Measurements from ENCODE around the gene RPP40.
A peak's percentile ranks its signal among the peaks of the same experiment; 100 is the strongest.

RPP40 gene

DNA sequence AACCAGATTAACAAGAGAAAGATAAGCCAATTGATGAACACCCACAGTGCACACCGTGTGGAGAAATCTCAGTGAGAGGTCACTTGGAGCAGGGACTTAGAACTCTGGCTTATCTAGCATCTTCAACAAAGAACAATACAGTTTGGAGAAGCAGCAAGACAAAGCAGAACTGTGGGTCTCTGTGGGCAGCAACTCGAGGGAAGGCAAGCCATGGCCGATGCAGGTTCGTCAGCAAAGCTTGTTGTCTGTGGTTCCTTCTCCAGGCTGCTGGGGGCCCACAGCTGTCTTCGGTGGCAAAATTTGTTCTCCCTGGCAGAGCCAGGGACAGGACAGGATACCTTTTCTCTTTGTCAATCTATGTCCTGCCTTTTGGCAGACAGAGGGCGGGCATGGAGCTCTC is 22.1 kb downstream of the RPP40 start:
- TF ChIP-seq, protein P1, sequence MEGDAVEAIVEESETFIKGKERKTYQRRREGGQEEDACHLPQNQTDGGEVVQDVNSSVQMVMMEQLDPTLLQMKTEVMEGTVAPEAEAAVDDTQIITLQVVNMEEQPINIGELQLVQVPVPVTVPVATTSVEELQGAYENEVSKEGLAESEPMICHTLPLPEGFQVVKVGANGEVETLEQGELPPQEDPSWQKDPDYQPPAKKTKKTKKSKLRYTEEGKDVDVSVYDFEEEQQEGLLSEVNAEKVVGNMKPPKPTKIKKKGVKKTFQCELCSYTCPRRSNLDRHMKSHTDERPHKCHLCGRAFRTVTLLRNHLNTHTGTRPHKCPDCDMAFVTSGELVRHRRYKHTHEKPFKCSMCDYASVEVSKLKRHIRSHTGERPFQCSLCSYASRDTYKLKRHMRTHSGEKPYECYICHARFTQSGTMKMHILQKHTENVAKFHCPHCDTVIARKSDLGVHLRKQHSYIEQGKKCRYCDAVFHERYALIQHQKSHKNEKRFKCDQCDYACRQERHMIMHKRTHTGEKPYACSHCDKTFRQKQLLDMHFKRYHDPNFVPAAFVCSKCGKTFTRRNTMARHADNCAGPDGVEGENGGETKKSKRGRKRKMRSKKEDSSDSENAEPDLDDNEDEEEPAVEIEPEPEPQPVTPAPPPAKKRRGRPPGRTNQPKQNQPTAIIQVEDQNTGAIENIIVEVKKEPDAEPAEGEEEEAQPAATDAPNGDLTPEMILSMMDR (IDR thresholded peaks at IDR 0.05; ENCODE audit: low read depth, low read length), result no peak
- no peak for DNase-seq (ENCODE audit: low read depth, low spot score)
- in situ Hi-C loops (cut with HindIII; ENCODE audit: low sequenced_read_pairs), result no loop called here
- no peak overlapping the region for H3K4me3 ChIP-seq (ENCODE audit: low read depth, low read length)

DNA sequence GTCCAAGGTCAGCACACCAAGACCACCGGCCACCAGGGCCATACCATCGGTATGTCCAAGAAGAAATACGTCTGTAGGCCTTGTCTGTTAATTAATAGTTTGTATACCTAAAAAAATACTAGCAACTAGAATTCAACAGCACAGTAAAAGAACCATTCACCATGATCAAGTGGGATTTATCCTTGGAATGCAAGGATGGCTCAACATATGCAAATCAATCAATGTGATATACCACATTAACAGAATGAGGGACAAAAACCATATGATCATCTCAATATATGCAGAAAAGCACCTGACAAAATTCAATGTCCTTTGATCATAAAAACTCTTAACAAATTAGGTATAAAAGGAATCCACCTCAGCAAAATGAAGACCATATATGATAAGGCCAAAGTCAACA is 24.4 kb downstream of the RPP40 start:
- TF ChIP-seq, protein P1 (IDR thresholded peaks at IDR 0.05; ENCODE audit: low read depth, low read length), result no peak
- H3K4me3 ChIP-seq (ENCODE audit: low read depth, low read length), result no peak overlapping the region
- in situ Hi-C loops (cut with HindIII; ENCODE audit: low sequenced_read_pairs), result no loop called here
- DNase-seq (ENCODE audit: low read depth, low spot score), result no peak

DNA sequence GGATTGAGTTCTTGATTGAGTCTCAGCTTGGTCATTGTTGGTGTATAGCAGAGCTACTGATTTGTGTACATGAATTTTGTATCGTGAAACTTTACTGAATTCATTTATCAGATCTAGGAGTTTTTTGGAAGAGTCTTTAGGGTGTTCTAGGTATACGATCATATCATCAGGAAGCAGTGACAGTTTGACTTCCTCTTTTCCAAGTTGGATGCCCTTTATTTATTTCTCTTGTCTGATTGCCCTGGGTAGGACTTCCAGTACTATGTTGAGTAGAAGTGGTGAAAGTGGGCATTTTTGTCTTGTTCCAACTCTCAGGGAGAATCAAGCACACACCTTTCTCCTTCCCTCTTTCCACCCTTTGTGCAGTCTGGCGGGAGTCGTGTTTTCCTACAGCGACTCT is 26.4 kb downstream of the RPP40 start:
- DNase-seq (ENCODE audit: low read depth, low spot score), result no peak
- TF ChIP-seq, protein P1 (IDR thresholded peaks at IDR 0.05; ENCODE audit: low read depth, low read length), result no peak
- in situ Hi-C loops (cut with HindIII; ENCODE audit: low sequenced_read_pairs), result no loop called here

DNA sequence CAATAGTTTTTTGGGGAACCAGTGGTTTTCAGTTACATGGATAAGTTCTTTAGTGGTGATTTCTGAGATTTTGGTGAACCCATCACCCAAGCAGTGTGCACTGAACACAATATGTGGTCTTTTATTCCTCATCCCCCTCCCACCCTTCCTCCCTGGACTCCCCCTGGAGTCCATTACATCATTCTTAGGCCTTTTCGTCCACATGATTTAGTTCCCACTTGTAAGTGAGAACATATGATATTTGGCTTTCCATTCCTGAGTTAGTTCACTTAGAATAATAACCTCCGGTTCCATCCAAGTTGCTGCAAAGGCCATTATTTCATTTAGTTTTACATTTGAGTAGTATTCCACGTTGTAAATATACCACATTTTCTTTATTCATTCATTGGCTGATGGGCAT is 28.3 kb downstream of the RPP40 start:
- in situ Hi-C loops (cut with HindIII; ENCODE audit: low sequenced_read_pairs), result no loop called here
- TF ChIP-seq, protein P1 (IDR thresholded peaks at IDR 0.05; ENCODE audit: low read depth, low read length), result no peak
- no peak for DNase-seq (ENCODE audit: low read depth, low spot score)
- no peak overlapping the region for H3K4me3 ChIP-seq (ENCODE audit: low read depth, low read length)

More for the DNA sequence above, 26.4 kb downstream of the RPP40 start:
- no peak overlapping the region for H3K4me3 ChIP-seq (ENCODE audit: low read depth, low read length)

DNA sequence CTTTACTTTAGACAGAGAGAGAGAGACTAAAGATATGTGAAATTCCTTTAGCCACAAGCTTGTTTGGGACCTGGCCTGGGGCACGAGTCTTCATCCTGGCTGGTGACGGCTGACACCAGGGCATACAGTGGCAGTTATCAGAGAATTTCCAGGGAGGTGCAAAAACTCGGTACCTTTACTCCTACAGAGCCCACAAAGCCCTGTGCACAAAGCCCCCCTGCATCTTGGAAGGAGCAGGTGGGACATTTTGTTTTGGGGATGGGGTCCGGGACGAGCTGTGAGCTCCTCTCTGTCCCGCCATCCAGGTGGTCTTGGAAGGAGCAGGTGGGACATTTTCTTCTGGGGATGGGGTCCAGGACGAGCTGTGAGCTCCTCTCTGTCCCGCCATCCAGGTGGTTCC is 28.9 kb downstream of the RPP40 start:
- DNase-seq (ENCODE audit: low read depth, low spot score), result no peak
- no peak overlapping the region for H3K4me3 ChIP-seq (ENCODE audit: low read depth, low read length)
- TF ChIP-seq, protein P1 (IDR thresholded peaks at IDR 0.05; ENCODE audit: low read depth, low read length), result no peak
- in situ Hi-C loops (cut with HindIII; ENCODE audit: low sequenced_read_pairs), result no loop called here

DNA sequence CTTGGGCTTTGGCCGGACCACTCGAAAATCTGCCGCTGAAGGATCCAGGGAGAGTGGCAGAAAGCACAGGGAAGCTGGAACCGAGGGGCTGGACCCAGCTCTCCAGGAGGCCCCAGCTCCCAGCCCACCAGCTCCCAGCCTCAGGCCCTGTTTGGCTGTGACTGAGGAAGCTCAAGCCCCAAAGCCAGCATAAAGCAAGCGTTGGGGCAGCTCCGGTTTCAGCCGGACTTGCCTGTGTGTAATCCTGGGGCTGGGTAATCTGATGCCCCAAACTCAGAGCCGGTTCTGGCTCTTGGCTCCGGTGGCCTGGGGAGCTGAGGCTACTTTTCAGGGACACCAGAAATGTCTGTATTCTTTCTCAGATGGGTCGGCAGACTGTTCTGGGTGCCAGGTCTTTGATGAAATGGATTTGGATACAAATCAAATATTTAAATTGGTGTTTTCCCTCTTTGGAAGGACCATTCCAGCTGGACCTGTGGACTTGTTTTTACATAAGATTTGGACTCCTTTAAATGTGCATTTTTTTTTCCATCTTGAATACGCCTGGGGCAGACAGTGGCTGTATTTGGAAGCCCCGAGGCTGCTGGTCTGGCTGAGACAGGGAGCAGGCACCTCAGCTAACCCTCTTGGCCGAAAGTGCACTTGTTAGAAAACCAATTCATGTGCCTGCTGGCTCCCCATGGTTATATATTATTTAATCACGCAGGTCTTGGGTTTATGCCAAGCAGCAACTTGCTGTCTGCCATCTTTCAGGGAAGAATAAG is 29.7 kb downstream of the RPP40 start:
- in situ Hi-C loops (cut with HindIII; ENCODE audit: low sequenced_read_pairs), result no loop called here
- no peak overlapping the region for H3K4me3 ChIP-seq (ENCODE audit: low read depth, low read length)
- DNase-seq (ENCODE audit: low read depth, low spot score), result peak; percentile 54

More for the DNA sequence above, 29.7 kb downstream of the RPP40 start:
- TF ChIP-seq, protein P1 (IDR thresholded peaks at IDR 0.05; ENCODE audit: low read depth, low read length), result no peak

Measured in astrocyte of the spinal cord (primary cell).